Myocyte (in vitro differentiated cells): ENCODE measurements around the gene IFNLR1. TPM values are rescaled to one million over a fixed set of nuclear protein-coding genes. Genes with fewer than 3 reads are reported as not detected.

Experiments
- DNase-seq: peaks from one replicate; pipeline ENCODE4 v3.0.0-alpha.2; 2012; ENCODE audit warnings: low read depth
- total RNA-seq: library from RNA; depleted of rRNA; stranded (reverse); fragments of >200 nt; gene quantifications from 2 replicates; pipeline ENCODE4 v1.2.3, GENCODE V29; 2014

Gene IFNLR1
- total RNA-seq, 1 donor from 2014 or later, result 0.13 TPM

DNA sequence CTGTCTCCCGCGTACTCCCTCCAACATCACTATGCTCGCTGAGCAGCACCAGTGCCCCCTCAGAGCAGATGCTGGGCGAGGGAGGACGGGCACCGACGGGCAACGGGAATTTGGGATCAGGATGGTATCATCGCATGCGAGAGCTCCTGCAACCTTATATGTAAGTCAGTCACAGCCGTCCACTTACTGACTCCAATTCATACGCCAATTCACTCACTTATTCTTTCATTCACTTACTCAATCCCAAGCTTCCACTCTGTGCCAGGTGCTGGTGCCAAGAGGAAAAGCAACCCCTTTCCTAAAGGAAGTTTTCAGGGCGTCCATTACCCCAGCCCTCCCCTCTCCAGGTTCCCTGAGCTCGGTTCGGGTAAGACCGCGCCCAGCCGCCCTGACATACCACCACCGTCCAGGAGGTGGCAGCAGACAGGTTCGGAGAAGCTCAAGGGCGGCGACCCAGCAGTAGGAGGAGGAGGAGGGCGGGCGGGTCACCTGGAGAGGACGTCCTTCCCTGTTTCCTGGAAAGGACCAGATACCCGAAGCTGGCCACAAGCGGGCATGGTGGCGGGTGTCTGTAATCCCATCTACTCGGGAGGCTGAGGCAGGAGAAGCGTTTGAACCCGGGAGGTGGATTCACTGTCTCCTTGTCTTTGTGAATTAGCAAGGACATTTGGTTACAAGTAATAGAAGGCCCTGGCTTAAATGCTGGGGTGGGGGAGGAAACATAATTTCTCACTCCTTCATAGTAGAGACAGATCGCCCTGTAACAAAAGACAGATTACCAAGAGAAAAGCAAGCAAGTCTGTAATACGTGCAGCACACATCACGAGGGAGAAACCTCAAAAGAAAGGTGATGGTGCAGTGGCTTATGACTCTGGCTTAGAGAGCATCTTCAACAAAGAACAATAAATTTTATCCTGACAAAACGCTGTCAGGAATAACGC, 36.6 kb downstream of the IFNLR1 start:
- peak; percentile 80 for DNase-seq

DNA sequence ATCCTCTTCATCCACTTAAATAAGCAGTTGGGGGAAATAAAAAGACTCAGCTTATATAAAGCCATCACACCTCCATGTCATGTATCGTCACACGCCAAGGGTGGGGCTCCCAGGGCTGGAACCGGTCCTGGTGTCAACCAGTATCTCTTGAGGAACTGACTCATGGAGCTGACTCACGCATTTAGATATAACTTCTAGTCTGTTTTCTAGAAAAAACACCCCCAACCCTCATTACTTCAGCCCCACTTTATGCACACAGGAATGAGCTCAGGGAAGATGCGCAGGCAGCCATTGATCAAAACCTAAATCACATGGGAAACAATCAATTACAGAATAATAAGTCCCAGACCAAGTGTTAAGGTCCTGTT, 37.2 kb downstream of the IFNLR1 start:
- peak; percentile 47 for DNase-seq

DNA sequence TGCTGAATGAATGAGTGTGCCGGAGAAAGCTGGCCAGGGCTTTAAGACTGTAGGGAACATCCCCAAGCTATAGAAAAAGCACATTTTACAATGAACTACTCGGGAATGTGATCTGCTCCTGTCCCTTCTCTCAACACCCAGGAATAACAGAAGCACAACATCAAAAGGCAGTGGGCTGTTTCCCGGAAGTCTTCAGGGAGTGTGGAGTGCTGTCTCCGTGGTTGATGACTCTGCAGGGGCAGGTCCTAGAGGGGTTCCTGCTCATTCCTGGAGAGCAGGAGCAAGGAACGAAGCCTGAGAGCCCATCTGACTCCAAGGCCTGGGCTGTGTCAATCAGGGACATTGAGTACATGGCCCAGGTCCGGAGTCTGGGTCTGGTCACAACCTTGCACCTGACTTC, 39.3 kb downstream of the IFNLR1 start:
- no peak for DNase-seq

- DNase-seq, result no peak
These were observed 39.9 kb downstream of the IFNLR1 start for GRCh38 chr1:24147194-24147593.

- DNase-seq, result peak; percentile 33
These were observed 44.2 kb downstream of the IFNLR1 start, which contains the start of gene IL22RA1 for GRCh38 chr1:24142546-24143534. IL22RA1 (minus strand) TSS chr1:24143140; CDS start chr1:24143082, 58 bp downstream.

DNA sequence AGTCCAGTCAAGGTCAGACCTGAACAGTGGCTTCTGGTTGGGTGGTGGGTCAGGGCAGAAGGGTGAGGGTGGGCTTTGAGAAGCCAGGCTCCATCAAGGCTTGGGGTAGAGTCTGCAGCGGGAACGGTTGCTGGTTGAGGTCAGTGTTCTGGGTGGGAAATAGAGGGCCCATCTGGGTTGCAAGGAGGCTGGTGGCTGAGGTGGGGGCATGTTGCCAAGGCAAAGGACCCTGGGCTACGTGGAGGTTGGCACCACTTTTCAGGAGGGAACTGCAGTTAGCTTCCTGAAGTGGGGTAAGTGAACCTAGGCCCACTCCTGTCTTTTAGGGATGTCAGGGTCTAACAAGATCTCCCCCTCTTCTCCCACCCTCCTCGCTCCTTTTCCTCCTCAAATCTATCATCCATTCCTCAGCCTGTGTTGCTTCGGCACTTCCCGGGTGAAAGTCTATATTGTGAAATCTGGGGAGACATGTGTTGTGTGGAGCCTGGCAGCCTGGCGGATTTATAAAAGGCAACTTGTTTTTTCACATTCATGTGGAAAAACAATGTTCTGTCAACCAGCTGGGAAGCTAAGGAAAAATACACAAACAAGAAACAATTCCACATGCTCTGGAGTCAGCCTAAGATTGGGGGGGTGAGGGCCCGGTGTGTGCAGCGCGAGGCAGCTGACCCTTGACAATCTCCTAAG, 45.6 kb downstream of the IFNLR1 start:
- no peak for DNase-seq

- DNase-seq, result no peak
These were observed 46.3 kb downstream of the IFNLR1 start for GRCh38 chr1:24140741-24141181.

GRCh38 chr1:24139841-24140425, 47.2 kb downstream of the IFNLR1 start:
- no peak for DNase-seq

GRCh38 chr1:24139222-24139489, 47.9 kb downstream of the IFNLR1 start:
- DNase-seq, result no peak

GRCh38 chr1:24138476-24139221, 48.4 kb downstream of the IFNLR1 start:
- no peak for DNase-seq

- no peak for DNase-seq
These were observed 50.0 kb downstream of the IFNLR1 start for GRCh38 chr1:24136956-24137539.

GRCh38 chr1:24134376-24134775, 52.7 kb downstream of the IFNLR1 start:
- no peak for DNase-seq

GRCh38 chr1:24133819-24134218, 53.3 kb downstream of the IFNLR1 start:
- no peak for DNase-seq

DNA sequence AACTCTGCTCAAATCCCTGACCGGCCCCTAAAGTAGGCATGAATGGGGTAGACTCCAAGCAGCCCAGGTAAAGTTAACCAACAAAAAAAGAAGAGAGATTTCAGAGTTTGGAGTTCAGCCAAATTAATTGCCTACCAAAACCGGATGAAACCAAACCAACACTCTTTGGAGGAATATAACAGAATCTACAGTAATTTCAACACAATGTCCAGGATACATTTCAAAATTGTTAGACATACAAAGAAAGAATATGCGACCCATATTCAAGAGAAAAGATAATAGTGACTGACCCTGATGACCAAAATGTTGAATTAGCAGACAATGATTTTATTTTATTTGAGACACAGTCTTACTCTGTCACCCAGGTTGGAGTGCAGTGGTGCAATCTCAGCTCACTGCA, 56.7 kb downstream of the IFNLR1 start:
- DNase-seq, result no peak

GRCh38 chr1:24127801-24128363, 59.2 kb downstream of the IFNLR1 start:
- DNase-seq, result no peak

DNA sequence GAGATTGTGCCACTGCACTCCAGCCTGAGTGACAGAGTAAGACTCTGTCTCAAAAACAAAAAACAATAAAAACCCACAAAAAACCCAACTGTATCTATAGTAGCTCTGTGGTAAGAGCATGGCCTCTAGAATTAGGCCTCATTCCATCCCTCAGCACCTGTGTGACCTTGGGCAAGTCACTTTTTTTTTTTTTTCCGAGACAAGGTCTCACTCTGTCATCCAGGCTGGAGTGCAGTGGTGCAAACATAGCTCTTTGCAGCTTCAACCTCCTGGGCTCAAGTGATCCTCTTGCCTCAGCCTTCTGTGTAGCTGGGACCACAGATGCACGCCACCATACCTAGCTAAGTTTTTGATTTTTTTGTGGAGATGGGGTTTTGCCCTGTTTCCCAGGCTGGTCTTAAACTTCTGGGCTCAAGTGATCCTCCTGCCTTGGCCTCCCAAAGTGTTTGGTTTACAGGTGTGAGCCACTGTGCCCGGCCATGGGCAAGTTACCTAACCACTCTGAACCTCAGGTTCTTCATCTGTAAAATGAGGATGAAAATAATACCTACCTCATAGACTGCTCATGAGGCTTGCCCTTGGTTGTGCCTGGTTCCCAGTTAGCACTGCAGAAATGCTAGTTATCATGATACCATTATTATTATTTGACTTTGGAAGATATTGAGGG, 59.8 kb downstream of the IFNLR1 start:
- no peak for DNase-seq

- no peak for DNase-seq
These were observed 60.4 kb downstream of the IFNLR1 start for GRCh38 chr1:24126672-24127023.

GRCh38 chr1:24126018-24126671, 60.9 kb downstream of the IFNLR1 start:
- DNase-seq, result peak; percentile 50

DNA sequence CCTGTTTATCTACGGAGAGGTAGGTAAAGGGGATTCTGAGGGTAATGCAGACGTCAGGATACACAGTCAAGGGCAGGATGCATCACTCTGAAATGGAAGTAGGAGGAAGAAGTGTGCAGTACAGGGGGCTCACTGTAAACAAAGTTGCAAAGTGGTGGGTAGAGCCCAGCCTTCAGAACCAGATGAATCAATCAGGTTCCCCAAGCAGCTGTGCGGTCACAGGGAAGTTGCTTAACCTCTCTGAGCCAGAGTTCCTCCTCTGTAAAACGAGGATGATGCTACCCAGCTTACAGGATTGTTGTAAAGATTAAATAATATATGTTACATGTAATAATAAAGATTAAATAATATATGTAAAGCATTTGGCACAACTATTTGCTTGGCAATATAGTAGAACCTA, 61.6 kb downstream of the IFNLR1 start:
- DNase-seq, result no peak
